Measurements from ENCODE around the gene NGEF.

GRCh38 chr2:233003658-233004555, 9.1 kb downstream of the NGEF start:
- TF ChIP-seq CTCF (IDR thresholded peaks at IDR 0.05; ENCODE audit: low read depth, low read length, missing input control) (no peak), ZBTB33 (IDR thresholded peaks at IDR 0.05) (no peak), FOXA1 (IDR thresholded peaks at IDR 0.05) (no peak), RAD21 (IDR thresholded peaks at IDR 0.05) (no peak), RXRA (IDR thresholded peaks at IDR 0.05) (no peak), MAX (IDR thresholded peaks at IDR 0.05) (no peak), REST (IDR thresholded peaks at IDR 0.05) (no peak), JUND (IDR thresholded peaks at IDR 0.05) (no peak), EGR1 (IDR thresholded peaks at IDR 0.05; ENCODE audit: low read depth in 2 of 2) (no peak), YY1 (IDR thresholded peaks at IDR 0.05) (no peak), GABPA (IDR thresholded peaks at IDR 0.05 in 1 of 2, conservative IDR thresholded peaks at IDR 0.05 in 1 of 2) (no peak), SP1 (IDR thresholded peaks at IDR 0.05) (no peak), HNF4G (IDR thresholded peaks at IDR 0.05) (no peak), TAF1 (conservative IDR thresholded peaks at IDR 0.05) (no peak)
